ENCODE measurements around the gene SRSF7.
"Not testable (repeated sequence)": the region's sequence is repeated elsewhere in the genome, so short reads cannot be mapped to it uniquely, and the experiment has no call there.

Gene SRSF7

GRCh38 chr2:38755891-38756290 lies 4.7 kb upstream of the SRSF7 start:
- not testable (repeated sequence) for DNase-seq (ENCODE audit: insufficient read length, low spot score); FAIRE-seq

DNA sequence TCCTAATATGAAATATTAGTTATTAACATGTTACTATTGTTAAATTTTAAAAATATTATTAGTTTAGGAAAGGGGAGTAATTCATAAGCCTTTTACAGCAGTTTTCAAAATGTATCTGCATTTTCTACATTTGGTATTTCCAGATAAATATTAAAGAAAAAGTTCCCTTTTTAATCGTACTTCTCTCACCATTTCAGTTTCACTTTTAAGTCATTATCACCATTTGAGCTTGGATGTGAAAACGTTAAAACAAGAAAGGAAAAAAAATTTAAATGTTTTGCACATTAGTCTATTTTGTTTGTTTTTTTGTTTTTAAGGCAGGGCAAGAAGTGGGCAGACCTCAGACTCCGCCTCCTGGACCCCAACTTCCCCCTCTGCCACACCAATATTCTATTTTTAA lies 3.3 kb upstream of the SRSF7 start:
- DNase-seq (ENCODE audit: insufficient read length, low spot score) (no peak), FAIRE-seq (no peak)

GRCh38 chr2:38754049-38754448 lies 2.9 kb upstream of the SRSF7 start:
- DNase-seq (ENCODE audit: insufficient read length, low spot score) (no peak), FAIRE-seq (no peak)

- FAIRE-seq (no peak), DNase-seq (ENCODE audit: insufficient read length, low spot score) (peak; percentile 30)
These were observed 642 bp upstream of the SRSF7 start for GRCh38 chr2:38751596-38752410.

DNA sequence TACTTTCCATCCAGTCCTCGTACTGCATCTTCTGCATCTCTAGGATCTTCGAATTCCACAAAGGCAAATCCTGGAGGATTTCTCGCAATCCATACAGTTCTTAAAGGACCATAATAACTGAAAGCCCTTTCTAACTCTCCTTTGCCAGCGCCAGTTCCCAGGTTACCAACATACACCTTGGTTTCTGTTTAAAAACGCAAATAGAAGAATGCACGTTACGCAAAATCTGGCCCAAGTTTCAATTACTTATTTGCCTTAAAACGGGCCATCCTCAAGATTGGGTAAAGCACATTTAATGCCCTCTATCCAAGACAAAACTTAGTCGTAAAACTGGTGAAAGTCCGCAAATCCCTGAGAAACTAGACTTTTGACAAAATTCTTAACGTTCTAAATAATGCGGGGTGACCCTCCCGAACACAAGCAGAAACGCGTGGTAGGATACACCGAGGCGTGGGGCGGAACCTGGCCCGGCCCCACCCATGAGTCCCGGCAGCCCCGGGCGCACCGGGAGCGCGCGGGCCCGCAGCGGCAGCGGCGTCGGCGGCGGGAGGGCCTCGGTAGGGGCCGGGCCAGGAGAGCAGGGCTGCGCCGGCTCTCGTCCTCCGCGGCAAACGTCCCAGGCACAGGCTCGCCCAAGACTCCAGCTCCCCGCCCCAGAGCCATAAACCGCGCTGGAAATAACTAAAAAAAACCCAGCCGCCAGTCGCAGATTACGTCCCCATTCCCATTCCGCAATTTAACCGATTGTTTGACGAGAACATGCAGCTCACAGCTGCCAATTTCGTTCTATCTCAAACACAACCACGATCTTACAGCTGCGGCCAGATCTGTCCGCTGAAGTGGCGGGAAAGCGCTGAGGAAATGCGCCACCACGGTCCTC lies 910 bp downstream of the SRSF7 start:
- FAIRE-seq (peak; percentile 55), DNase-seq (ENCODE audit: insufficient read length, low spot score) (peak; percentile 22)

- DNase-seq (ENCODE audit: insufficient read length, low spot score) (no peak), FAIRE-seq (no peak)
These were observed 2.0 kb downstream of the SRSF7 start for GRCh38 chr2:38748943-38749804.

DNA sequence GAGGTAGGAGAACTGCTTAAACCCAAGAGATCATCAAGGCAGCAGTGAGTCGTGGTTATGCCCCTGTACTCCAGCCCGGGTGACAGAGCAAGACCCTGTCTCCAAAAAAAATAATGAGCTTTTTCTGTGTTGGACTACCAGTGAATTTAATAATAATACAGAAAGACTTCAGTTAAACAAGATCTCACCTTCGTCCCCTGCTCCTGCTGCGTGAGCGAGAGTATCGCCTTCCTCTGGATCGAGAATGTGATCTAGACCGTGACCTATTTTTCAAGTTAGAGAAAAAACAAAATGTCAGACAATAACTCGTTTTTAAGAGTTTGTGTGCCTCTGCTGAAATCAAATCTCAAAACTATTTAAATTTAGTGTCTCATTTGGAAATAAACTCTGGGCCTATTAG lies 2.8 kb downstream of the SRSF7 start:
- FAIRE-seq (no peak), DNase-seq (ENCODE audit: insufficient read length, low spot score) (no peak)

GRCh38 chr2:38747819-38748218 lies 3.3 kb downstream of the SRSF7 start:
- no peak for FAIRE-seq
- DNase-seq (ENCODE audit: insufficient read length, low spot score): no peak

DNA sequence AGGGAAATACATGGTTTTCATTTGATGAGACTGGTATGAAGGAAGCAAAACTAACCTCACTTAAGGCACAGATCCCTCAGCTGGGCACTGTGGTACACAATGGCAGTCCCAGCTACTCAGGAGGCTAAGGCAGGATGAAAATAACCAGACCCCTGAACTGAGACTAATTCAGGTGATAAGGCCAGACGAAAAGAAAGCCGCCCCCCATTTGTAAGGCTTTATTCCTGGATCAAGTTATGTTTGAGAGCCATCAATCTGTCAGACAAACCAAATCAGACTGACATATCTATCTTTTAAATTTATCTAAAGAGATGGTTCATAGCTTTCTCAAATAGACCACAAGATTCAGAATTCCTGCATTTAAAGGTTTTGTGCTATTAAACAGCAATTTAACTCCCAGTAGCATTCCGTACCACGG lies 4.1 kb downstream of the SRSF7 start:
- FAIRE-seq (no peak), DNase-seq (ENCODE audit: insufficient read length, low spot score) (no peak)

DNA sequence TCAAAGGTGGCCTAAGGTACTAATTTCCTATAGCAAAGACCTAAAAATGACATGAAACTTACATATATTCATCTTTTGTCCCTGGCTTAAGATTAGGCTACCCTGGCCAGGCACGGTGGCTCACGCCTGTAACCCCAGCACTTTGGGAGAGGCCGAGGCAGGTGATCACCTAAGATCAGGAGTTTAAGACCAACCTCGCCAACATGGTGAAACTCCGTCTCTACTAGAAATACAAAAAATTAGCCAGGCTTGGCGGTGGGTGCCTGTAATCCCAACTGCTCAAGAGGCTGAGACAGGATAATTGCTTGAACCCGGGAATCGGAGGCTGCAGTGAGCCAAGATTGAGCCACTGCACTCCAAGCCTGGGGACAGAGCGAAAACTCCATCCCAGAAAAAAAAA lies 5.9 kb downstream of the SRSF7 start:
- no peak for FAIRE-seq
- DNase-seq (ENCODE audit: insufficient read length, low spot score): no peak

- DNase-seq (ENCODE audit: insufficient read length, low spot score) (no peak), FAIRE-seq (no peak)
These were observed 6.8 kb downstream of the SRSF7 start for GRCh38 chr2:38744399-38744780.

DNA sequence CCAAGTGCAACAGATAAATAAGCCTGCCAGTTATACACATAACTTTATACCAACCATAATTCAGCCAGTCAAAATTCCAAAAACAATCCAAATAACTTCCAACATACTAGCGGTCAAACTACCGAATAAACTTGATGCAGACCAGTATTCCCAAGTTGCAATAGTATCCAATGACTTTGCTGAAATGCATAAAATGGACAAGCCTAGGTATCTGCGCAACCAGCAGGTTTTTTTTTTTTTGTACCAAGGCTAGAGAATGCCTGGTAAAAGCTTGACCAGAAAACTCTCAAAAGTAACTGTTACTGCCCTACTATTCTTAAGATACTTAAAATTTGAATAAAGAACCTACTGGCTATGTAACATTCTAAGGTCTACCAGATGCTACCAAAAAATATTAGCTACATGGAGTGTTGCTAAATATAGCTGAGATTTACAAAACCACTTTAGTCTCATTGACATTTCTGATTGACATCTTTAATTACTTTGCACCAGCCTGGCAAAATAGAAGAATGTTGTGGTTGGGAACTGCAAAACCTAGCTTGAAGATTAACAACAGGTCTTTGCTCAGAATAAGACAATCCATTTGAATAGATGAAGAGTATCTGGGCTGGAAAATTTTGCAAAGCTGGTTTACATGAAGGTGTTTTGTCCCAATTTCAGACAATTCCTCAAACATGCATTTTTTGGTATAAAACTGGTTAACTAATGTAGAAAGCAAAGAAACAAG lies 7.3 kb downstream of the SRSF7 start:
- DNase-seq (ENCODE audit: insufficient read length, low spot score) (no peak), FAIRE-seq (no peak)

GRCh38 chr2:38742797-38743559 lies 8.2 kb downstream of the SRSF7 start:
- FAIRE-seq: no peak
- DNase-seq (ENCODE audit: insufficient read length, low spot score): no peak

GRCh38 chr2:38740851-38741731 lies 10.1 kb downstream of the SRSF7 start:
- peak; percentile 59 for DNase-seq (ENCODE audit: insufficient read length, low spot score)
- FAIRE-seq: no peak

- no peak for DNase-seq (ENCODE audit: insufficient read length, low spot score)
- FAIRE-seq: no peak
These were observed 11.6 kb downstream of the SRSF7 start for GRCh38 chr2:38739524-38739923.

DNA sequence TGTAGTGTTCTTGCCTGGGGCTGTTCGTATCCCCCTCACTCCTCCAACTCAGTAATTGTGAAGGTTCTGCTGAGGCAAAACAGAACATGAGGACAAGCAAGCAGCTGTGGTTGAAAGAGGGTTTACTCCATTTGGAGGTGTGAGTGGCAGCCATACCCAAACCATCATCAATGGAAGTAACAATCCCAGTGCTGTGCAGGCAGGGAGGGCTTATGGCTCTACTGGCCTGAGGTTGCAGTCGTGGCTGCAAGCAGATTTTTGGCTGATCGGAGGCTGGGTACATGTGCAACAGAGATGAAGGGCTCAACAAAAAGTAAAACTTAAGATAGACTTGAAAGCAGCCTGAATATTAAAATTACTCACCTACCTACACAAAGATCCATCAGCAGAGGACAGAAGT lies 13.2 kb downstream of the SRSF7 start:
- DNase-seq (ENCODE audit: insufficient read length, low spot score): no peak

DNA sequence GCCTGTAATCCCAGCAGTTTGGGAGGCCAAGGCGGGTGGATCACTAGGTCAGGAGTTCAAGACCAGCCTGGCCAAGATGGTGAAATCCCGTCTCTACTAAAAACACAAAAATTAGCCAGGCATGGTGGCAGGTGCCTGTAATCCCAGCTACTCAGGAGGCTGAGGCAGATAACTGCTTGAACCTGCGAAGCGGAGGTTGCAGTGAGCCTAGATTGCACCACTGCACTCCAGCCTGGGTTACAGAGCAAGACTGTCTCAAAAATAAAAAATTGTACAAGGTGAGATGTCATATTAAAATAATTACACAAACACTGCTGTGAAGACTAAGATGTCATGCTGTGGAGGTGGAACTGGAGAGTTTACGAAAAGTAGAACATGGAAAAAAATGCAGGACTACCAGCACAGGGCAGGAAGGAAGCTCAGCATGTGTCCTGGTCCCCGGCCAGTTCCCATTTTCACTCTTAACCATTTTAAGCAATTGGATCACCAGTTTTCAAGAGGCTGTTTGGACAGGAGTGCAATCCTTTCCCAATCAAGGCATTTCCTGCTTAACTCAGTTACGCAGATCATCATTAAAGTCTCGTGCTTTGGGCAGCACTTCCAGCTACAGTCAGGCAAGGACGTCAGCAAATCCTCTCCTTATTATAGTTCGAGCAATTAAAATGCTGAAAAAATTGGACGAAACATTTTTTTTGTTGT lies 14.0 kb downstream of the SRSF7 start:
- not testable (repeated sequence) for DNase-seq (ENCODE audit: insufficient read length, low spot score); FAIRE-seq

More for the DNA sequence above, 13.2 kb downstream of the SRSF7 start:
- no peak for FAIRE-seq

DNA sequence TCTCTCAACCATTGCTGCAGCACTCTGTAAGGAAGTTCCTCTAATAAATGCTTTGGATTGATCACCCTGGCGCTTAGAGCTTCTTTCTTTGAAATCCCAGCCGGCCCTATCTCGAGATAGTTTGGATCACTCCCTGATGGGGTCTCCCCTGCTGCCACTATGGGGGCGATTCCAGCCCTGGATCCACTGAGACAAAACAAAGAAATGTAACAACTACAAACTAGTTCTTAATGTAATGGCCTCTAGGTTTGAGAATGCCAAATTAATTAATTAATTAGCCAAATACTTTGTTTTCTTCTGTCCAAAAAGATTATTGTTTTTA lies 15.2 kb downstream of the SRSF7 start:
- FAIRE-seq: no peak
- DNase-seq (ENCODE audit: insufficient read length, low spot score): no peak

All from HTR-8/SVneo (cell line).